HCT116 (cell line): ENCODE results near the gene SDR42E2.
"Not testable (repeated sequence)": the region's sequence is repeated elsewhere in the genome, so short reads cannot be mapped to it uniquely, and the experiment has no call there.

ENCODE experiments used
- EZH2 ChIP-seq: fragments of 200-600 bp; sonication (generic); IDR thresholded peaks from 2 replicates; pipeline ENCODE4 v1.6.1; 2017; ENCODE audit warnings: antibody characterized with exemption, mixed run types
- SRF ChIP-seq: IDR thresholded peaks from 2 replicates; pipeline ENCODE4 v1.6.1; 2012; ENCODE audit warnings: low read depth
- TF ChIP-seq, protein P1 (sequence below), 3 experiments: fragments of 200-600 bp in 1 of 3; sonication (generic) in 1 of 3; IDR thresholded peaks in 2 of 3; conservative IDR thresholded peaks in 1 of 3; 2 replicates each; pipeline ENCODE4 v1.5.1; 2012 to 2017; ENCODE audit warnings: low read depth in 2 of 3, low read length in 2 of 3, antibody characterized with exemption in 1 of 3, borderline replicate concordance in 1 of 3, control low read depth in 1 of 3, mild to moderate bottlenecking in 1 of 3, mixed read lengths in 1 of 3, mixed run types in 1 of 3, moderate library complexity in 1 of 3; ENCODE audit not compliant: insufficient read depth in 1 of 3

DNA sequence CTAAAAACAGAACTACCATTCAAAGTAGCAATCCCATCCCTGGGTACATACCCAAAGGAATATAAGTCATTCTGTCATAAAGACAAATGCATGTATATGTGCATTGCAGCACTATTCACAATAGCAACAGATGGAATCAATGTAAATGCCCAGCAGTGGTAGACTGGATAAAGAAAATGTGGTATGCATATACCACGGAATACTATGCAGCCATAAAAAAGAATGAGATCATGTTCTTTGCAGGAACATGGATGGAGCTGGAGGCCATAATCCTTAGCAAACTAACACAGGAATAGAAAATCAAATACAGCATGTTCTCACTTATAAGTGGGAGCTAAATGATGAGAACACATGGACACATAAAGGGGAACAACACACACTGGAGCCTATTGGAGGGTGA lies 33.8 kb upstream of the SDR42E2 start:
- TF ChIP-seq, protein P1, sequence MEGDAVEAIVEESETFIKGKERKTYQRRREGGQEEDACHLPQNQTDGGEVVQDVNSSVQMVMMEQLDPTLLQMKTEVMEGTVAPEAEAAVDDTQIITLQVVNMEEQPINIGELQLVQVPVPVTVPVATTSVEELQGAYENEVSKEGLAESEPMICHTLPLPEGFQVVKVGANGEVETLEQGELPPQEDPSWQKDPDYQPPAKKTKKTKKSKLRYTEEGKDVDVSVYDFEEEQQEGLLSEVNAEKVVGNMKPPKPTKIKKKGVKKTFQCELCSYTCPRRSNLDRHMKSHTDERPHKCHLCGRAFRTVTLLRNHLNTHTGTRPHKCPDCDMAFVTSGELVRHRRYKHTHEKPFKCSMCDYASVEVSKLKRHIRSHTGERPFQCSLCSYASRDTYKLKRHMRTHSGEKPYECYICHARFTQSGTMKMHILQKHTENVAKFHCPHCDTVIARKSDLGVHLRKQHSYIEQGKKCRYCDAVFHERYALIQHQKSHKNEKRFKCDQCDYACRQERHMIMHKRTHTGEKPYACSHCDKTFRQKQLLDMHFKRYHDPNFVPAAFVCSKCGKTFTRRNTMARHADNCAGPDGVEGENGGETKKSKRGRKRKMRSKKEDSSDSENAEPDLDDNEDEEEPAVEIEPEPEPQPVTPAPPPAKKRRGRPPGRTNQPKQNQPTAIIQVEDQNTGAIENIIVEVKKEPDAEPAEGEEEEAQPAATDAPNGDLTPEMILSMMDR (IDR thresholded peaks at IDR 0.05 in 2 of 3, conservative IDR thresholded peaks at IDR 0.05 in 1 of 3; ENCODE audit: borderline replicate concordance in 1 of 3, insufficient read depth in 1 of 3, low read depth in 2 of 3, low read length in 2 of 3), result not testable (repeated sequence)
- not testable (repeated sequence) for TF ChIP-seq SRF, EZH2
